Stimulated activated memory B cell treated with anti-CD40 and anti-IgM and Interleukin-4, amounts not matched to agents 10 μg/mL and 1 μg/mL and 100 μg/mL, for 72 hours (primary cell): ENCODE measurements around the gene EEFSEC.

Source experiments
- ATAC-seq: fragments of 150-1000 bp; cut with Tn5 transposase; 2 replicates; pipeline ENCODE4 v1.10.0; 2021
- H3K27ac Mint-ChIP-seq: one replicate; pipeline ENCODE4 v1.8.0; 2022; ENCODE audit warnings: mild to moderate bottlenecking, mixed read lengths
- H3K27me3 Mint-ChIP-seq: one replicate; pipeline ENCODE4 v1.8.0; 2022; ENCODE audit warnings: mixed read lengths
- H3K36me3 Mint-ChIP-seq: one replicate; pipeline ENCODE4 v1.8.0; 2022; ENCODE audit warnings: mixed read lengths
- H3K4me1 Mint-ChIP-seq: one replicate; pipeline ENCODE4 v1.8.0; 2022; ENCODE audit warnings: mixed read lengths
- H3K4me3 Mint-ChIP-seq: one replicate; pipeline ENCODE4 v1.8.0; 2022; ENCODE audit warnings: mild to moderate bottlenecking, moderate library complexity, mixed read lengths
- H3K9me3 Mint-ChIP-seq: one replicate; pipeline ENCODE4 v1.8.0; 2022; ENCODE audit warnings: mixed read lengths

The EEFSEC gene

DNA sequence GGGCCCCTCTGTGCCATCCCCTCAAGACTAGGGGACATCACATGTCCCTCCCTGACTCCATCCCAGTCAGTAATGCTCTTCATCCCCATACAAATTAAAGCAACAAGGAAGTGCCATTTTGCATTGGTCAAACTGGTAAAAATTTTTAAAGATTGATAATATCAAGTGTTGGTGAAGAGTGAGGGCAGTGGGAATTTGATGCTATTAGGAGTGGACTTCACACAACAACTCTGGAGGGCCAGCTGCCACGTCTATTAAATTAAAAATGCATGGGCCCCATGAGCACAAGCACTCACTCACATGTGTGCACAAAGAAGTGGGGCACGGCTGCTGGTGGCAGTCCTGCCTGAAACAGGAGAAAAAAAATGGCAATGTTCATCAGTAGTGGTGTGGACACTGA, 265.6 kb downstream of the EEFSEC start:
- Mint-ChIP-seq H3K4me3 (no peak overlapping the region), H3K27ac (no peak overlapping the region), H3K27me3 (no peaks in the 10 kb centered on the region), H3K9me3 (peaks cover 7% of the 10 kb centered on the region), H3K36me3 (peaks cover 13% of the 10 kb centered on the region), H3K4me1 (no peaks in the 10 kb centered on the region)
- no peak for ATAC-seq

- H3K9me3 Mint-ChIP-seq: peaks cover 7% of the 10 kb centered on the region
- no peak overlapping the region for H3K27ac Mint-ChIP-seq
- peaks cover 13% of the 10 kb centered on the region for H3K36me3 Mint-ChIP-seq
- no peaks in the 10 kb centered on the region for H3K27me3 Mint-ChIP-seq
- H3K4me3 Mint-ChIP-seq: no peak overlapping the region
- no peak for ATAC-seq
- no peaks in the 10 kb centered on the region for H3K4me1 Mint-ChIP-seq
These were observed 266.0 kb downstream of the EEFSEC start for GRCh38 chr3:128419311-128419710.

GRCh38 chr3:128420289-128420688, 267.0 kb downstream of the EEFSEC start:
- peaks cover 7% of the 10 kb centered on the region for H3K9me3 Mint-ChIP-seq
- no peak overlapping the region for H3K27ac Mint-ChIP-seq

GRCh38 chr3:128420720-128421438, 267.6 kb downstream of the EEFSEC start:
- Mint-ChIP-seq H3K4me3 (no peak overlapping the region), H3K36me3 (peaks cover 13% of the 10 kb centered on the region), H3K27ac (no peak overlapping the region), H3K4me1 (no peaks in the 10 kb centered on the region), H3K9me3 (peaks cover 7% of the 10 kb centered on the region), H3K27me3 (no peaks in the 10 kb centered on the region)
- no peak for ATAC-seq

More at GRCh38 chr3:128420289-128420688, 267.0 kb downstream of the EEFSEC start:
- no peak overlapping the region for H3K4me3 Mint-ChIP-seq
- no peaks in the 10 kb centered on the region for H3K4me1 Mint-ChIP-seq
- peaks cover 13% of the 10 kb centered on the region for H3K36me3 Mint-ChIP-seq
- H3K27me3 Mint-ChIP-seq: no peaks in the 10 kb centered on the region
- no peak for ATAC-seq

- Mint-ChIP-seq H3K36me3 (peaks cover 13% of the 10 kb centered on the region), H3K27me3 (no peaks in the 10 kb centered on the region), H3K27ac (no peak overlapping the region), H3K4me1 (no peaks in the 10 kb centered on the region), H3K9me3 (peaks cover 7% of the 10 kb centered on the region), H3K4me3 (no peak overlapping the region)
- no peak for ATAC-seq
These were observed 268.2 kb downstream of the EEFSEC start for GRCh38 chr3:128421439-128421836.

- H3K9me3 Mint-ChIP-seq: peaks cover 7% of the 10 kb centered on the region
- no peak for ATAC-seq
- peaks cover under 1% of the 10 kb centered on the region for H3K27me3 Mint-ChIP-seq
- H3K4me3 Mint-ChIP-seq: no peak overlapping the region
- H3K27ac Mint-ChIP-seq: no peak overlapping the region
- peaks cover 13% of the 10 kb centered on the region for H3K36me3 Mint-ChIP-seq
- H3K4me1 Mint-ChIP-seq: no peaks in the 10 kb centered on the region
These were observed 268.7 kb downstream of the EEFSEC start for GRCh38 chr3:128421966-128422365.

DNA sequence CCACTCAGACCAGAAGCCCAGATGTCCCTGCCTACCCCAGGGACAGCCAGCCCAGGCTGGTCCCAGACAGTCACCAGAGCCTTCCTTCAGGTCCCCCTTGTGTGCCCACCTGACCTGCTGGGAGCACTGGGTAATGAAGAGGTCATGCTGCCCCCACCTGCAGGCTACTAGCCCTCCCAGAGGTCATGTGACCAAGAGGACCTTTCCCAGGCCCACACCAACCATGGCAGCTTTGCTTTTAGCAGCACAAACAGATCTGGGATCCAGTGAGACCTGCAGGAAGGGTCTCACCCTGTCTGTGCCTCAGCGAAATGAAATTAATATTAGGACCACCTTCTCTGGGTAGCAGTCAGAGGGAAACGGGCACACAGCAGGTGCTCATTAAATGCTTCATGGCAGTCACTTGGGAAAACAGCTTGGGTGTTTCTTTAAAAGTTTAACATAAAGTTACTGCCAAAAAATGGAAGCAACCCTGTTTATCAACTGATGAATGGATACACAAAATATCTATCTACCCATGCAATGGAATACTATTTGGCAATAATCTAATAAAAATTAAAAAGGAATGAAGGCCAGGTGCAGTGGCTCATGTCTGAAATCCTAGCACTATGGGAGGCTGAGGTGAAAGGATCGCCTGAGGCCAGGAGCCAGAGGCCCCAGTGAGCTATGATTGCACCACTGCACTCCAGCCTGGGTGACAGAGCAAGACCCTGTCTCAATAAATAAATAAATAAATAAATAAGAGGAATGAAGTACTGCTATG, 269.7 kb downstream of the EEFSEC start:
- Mint-ChIP-seq H3K27me3 (peaks cover 10% of the 10 kb centered on the region), H3K36me3 (peaks cover 12% of the 10 kb centered on the region), H3K27ac (no peak overlapping the region), H3K4me1 (no peaks in the 10 kb centered on the region), H3K9me3 (peaks cover 7% of the 10 kb centered on the region), H3K4me3 (no peak overlapping the region)
- ATAC-seq: no peak

DNA sequence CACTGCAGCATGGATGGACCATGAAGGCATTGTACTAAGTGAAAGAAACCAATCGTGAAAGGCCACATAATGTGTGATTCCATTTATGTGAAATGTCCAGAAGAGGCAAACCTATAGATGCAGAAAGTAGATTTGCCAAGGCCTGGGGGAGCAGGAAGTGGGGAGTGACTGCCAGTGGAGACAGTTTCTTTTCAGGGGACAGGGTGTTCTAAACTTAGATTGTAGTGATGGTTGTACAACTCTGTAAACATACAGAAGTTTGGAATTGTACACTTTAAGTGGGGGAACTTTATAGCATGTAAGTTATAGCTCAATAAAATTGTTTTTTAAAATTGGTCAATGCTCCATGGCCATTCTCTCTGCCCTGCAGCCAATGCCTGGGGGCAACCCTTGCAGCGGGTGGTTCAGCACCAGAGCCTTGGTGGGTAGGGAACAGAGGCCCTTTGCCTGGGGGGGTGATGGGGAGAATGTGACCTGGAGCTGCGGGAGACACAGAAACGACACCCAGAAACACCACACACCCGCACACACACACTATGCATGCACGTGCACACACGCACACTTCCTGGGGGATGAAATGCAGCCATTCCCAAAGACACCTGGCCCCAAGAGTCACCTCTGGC, 270.4 kb downstream of the EEFSEC start:
- no peak for ATAC-seq
- no peak overlapping the region for H3K4me3 Mint-ChIP-seq
- H3K4me1 Mint-ChIP-seq: no peaks in the 10 kb centered on the region
- H3K27ac Mint-ChIP-seq: no peak overlapping the region
- peaks cover 2% of the 10 kb centered on the region for H3K9me3 Mint-ChIP-seq
- H3K36me3 Mint-ChIP-seq: peaks cover 5% of the 10 kb centered on the region
- peaks cover 17% of the 10 kb centered on the region for H3K27me3 Mint-ChIP-seq

DNA sequence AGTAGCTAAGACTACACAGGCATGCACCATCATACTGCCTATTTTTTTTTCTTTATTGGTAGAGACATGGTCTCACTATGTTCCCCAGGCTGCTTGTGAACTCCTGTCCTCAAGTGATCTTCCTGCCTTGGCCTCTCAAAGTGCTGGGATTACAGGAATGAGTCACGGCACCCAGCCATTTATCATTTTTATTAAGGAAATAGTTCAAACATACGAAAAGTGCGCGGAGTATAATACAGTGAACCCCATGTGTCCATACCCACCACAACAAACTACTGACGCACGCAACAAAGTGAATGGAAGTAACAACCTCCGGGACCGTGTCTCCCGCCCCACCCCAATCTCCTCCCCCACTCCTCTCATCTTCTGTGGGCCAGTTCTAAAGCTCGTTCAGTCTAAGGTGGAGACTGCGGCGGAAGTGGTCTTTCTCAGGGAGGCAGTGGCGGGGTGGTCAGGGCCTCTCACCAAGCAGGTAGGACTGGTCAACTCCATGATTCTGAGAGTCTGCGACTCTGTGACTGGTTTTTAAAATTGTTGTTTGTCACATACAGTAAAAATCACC, 271.3 kb downstream of the EEFSEC start:
- H3K27me3 Mint-ChIP-seq: peaks cover 24% of the 10 kb centered on the region
- H3K4me3 Mint-ChIP-seq: no peak overlapping the region
- H3K4me1 Mint-ChIP-seq: no peaks in the 10 kb centered on the region
- no peak for ATAC-seq
- no peaks in the 10 kb centered on the region for H3K36me3 Mint-ChIP-seq
- H3K27ac Mint-ChIP-seq: no peak overlapping the region
- no peaks in the 10 kb centered on the region for H3K9me3 Mint-ChIP-seq

GRCh38 chr3:128425142-128425845, 272.0 kb downstream of the EEFSEC start:
- Mint-ChIP-seq H3K27ac (no peak overlapping the region), H3K9me3 (no peaks in the 10 kb centered on the region), H3K36me3 (no peaks in the 10 kb centered on the region), H3K4me1 (no peaks in the 10 kb centered on the region), H3K27me3 (peaks cover 31% of the 10 kb centered on the region), H3K4me3 (no peak overlapping the region)
- no peak for ATAC-seq

DNA sequence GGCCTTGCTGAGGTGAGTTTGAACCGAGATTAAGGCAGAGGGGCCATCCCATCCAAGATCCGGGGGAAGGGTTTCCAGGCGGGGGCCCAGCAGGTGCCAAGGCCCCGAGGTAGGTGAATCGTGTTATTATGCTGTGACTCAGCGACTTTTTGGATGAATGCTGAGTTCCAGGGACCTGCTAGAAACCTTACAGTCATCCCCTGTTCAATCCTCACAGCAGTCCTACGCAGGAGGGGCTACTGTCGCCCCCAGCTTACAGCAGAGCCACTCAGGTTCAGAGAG, 272.5 kb downstream of the EEFSEC start:
- Mint-ChIP-seq H3K4me3 (no peak overlapping the region), H3K27ac (no peak overlapping the region), H3K4me1 (no peaks in the 10 kb centered on the region), H3K36me3 (no peaks in the 10 kb centered on the region), H3K9me3 (no peaks in the 10 kb centered on the region), H3K27me3 (peaks cover 36% of the 10 kb centered on the region)
- no peak for ATAC-seq

GRCh38 chr3:128426128-128426921, 273.0 kb downstream of the EEFSEC start:
- H3K36me3 Mint-ChIP-seq: no peaks in the 10 kb centered on the region
- H3K27ac Mint-ChIP-seq: no peak overlapping the region
- H3K27me3 Mint-ChIP-seq: peaks cover 41% of the 10 kb centered on the region
- no peaks in the 10 kb centered on the region for H3K4me1 Mint-ChIP-seq
- no peak overlapping the region for H3K4me3 Mint-ChIP-seq
- H3K9me3 Mint-ChIP-seq: no peaks in the 10 kb centered on the region
- ATAC-seq: peak; percentile 77

- no peak overlapping the region for H3K27ac Mint-ChIP-seq
- H3K4me1 Mint-ChIP-seq: peaks cover 9% of the 10 kb centered on the region
- H3K36me3 Mint-ChIP-seq: peaks cover 6% of the 10 kb centered on the region
- H3K9me3 Mint-ChIP-seq: no peaks in the 10 kb centered on the region
- no peak for ATAC-seq
- no peak overlapping the region for H3K4me3 Mint-ChIP-seq
- H3K27me3 Mint-ChIP-seq: peaks cover 51% of the 10 kb centered on the region
These were observed 274.0 kb downstream of the EEFSEC start for GRCh38 chr3:128427175-128427857.
